ENCODE measurements around the gene KRTAP10-7.
A peak's percentile ranks its signal among the peaks of the same experiment; 100 is the strongest.
"Not testable (repeated sequence)": the region's sequence is repeated elsewhere in the genome, so short reads cannot be mapped to it uniquely, and the experiment has no call there.

Gene KRTAP10-7, protein sequence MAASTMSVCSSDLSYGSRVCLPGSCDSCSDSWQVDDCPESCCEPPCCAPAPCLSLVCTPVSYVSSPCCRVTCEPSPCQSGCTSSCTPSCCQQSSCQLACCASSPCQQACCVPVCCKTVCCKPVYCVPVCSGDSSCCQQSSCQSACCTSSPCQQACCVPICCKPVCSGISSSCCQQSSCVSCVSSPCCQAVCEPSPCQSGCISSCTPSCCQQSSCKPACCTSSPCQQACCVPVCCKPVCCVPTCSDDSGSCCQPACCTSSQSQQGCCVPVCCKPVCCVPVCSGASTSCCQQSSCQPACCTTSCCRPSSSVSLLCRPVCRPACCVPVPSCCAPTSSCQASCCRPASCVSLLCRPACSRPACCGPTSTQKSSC

DNA sequence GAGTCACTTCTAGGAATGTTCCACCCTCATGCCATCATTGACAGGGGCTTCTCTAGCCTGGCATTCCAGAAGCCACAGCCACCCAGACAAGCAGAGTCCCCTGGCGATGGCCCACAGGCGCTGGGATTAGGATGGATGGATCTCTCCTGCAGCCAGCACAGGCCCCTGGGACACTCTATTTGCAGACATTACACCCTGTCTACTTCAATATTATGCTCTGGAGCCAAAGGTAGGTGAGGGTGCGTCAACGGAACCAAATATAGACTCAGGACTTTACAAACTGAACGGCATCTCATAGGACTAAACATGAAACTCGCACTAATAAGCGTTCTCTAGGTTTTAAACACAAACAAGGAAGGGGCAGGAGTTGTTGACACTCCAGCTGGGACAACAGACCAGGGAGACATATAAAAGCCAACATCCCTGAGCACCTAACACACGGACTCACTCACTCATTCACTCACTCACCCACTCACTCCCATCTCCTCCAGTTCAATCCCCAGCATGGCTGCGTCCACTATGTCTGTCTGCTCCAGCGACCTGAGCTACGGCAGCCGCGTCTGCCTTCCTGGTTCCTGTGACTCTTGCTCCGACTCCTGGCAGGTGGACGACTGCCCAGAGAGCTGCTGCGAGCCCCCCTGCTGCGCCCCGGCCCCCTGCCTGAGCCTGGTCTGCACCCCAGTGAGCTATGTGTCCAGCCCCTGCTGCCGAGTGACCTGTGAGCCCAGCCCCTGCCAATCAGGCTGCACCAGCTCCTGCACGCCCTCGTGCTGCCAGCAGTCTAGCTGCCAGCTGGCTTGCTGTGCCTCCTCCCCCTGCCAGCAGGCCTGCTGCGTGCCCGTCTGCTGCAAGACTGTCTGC, at the start of gene KRTAP10-7:
Gene KRTAP10-7, plus strand, starts transcription at position 480 of the 861 bp plus-strand sequence. Its CDS starts 25 bp downstream, at position 505.
- DNase-seq: not testable (repeated sequence)

DNA sequence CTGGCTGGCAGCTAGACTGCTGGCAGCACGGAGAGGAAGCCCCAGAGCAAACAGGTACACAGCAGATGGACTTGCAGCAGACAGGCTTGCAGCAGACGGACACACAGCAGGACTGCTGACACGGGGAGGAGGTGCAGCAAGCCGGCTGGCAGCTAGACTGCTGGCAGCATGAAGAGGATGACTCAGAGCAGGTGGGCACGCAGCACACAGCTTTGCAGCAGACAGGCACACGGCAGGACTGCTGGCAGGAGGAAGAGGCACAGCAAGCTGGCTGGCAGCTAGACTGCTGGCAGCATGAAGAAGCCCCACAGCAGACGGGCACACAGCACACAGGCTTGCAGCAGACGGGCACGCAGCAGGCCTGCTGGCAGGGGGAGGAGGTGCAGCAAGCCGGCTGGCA, 49.6 kb upstream of the KRTAP10-7 start:
- no peak for DNase-seq

DNA sequence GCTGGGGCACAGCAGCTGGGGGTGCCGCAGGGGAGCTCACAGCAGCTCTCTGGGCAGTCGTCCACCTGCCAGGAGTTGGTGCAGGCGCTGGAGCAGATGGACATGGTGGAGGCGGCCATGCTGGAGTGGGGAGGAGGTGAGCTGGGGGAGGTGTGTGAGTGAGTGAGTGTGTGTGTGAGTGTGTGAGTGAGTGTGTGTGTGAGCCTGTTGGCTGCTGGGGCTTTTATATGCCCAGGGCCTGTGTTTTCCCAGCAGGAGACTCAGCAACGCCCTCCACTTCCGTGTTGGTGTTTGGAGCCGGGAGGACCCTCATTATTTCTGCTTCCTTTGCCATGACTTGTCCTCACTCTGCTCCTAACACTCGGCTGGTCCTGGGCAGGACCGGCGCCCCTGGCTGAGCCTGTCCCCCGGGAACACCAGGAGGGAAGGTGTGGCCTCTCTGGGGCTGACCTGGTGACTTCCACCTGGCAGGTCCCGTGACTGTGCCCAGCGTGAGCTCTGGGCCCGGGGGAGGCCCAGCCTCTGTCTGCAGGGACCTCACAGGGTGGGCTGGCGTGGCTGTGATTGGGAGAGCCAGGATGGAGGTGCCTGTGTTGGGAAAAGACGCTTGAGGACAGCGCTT, 48.9 kb upstream of the KRTAP10-7 start, which contains the start of gene KRTAP10-2:
Gene KRTAP10-2, minus strand, starts transcription at position 166 of the 622 bp plus-strand sequence. Its CDS starts 47 bp downstream, at position 119.
- peak in 1 of 2 experiments; percentile 26 for DNase-seq

DNA sequence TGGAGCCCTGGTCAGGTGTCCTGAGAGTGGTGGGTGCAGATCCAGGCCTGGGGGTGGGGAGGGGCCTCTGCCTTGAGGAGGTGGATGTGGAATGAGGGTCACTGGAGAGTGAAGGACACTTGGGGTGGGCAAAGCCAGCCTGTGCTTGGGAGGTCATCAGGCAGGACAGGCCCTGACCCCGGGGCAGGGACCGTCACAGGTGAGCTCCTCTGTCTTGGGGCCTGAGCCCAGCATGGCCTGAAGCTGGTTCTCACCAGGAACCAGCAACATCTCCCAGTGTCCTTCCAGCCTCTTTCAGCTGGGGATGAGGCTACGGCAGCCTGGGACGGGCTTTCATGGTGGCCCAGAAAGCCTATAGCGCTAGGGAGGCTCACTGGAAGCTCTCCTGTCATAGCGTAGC, 48.3 kb upstream of the KRTAP10-7 start:
- no peak for DNase-seq

DNA sequence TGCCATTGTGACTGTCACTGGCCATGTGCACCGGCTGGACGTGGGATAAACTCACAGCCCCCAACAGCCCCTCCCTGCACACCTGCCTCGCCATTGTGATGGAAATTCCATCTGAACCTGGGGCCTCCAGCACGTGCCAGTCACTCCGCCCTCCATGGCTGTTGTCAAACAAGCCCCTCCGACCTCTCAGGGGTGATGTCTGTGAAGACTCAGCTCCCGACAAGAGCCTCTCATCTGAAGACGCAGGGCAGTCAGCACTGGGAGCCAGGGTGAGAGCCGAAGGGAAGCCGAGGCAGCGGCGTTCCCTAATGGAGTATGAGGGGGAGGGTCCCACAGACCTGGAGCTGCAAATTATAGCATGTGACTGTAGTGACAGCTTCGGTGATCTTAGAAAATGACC, 47.7 kb upstream of the KRTAP10-7 start:
- DNase-seq: no peak

DNA sequence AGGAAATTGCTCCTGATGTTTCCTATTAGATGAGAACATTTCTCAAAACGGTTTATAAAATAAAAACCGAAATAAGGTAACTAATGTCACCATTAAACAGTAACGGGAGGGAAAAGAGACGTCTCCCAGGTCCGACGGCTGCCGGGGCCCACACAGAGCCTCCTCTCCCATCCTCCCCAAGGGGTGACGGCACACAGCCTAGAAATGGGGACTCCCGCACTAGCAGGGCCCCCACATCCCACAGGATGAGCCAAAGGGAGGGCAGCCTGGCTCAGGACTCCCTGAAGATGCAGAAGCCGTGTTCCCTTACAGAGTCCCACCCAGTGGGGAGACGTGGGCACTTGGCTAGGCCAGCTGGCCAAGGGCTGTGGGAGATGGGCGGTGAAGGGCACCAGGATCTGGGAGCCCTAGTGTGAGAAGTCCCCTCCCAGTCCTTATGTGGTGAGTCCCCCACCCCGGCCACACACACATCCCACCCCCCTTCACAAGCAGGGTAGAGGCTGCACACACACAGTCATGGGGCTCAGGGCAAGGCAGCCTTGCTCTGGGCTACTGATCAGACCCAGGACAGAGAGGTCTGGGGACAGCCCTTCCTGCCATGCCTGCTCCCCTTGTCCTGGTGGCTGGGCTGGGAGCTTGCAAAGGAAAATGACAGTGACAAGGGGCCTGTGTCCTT, 45.1 kb upstream of the KRTAP10-7 start:
- no peak for DNase-seq

DNA sequence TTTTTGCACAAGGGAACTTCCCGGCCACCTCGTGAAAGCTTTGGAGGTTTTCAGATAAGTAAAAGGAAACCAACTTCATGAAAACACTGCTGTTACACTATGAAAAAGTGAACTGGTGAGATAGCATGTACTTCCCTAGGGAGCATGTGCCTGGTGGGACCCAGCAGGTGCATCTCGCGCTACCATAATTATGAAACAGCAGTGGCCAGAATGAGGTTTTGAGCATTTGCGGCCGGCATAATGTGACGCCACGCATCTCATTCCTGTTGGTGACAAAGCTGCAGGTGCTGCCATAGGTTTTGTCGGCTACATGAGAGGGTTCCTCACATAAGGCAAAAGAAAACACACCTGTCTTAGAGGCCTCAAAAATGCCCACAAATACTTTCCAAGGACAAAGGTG, 43.5 kb upstream of the KRTAP10-7 start:
- DNase-seq: no peak

DNA sequence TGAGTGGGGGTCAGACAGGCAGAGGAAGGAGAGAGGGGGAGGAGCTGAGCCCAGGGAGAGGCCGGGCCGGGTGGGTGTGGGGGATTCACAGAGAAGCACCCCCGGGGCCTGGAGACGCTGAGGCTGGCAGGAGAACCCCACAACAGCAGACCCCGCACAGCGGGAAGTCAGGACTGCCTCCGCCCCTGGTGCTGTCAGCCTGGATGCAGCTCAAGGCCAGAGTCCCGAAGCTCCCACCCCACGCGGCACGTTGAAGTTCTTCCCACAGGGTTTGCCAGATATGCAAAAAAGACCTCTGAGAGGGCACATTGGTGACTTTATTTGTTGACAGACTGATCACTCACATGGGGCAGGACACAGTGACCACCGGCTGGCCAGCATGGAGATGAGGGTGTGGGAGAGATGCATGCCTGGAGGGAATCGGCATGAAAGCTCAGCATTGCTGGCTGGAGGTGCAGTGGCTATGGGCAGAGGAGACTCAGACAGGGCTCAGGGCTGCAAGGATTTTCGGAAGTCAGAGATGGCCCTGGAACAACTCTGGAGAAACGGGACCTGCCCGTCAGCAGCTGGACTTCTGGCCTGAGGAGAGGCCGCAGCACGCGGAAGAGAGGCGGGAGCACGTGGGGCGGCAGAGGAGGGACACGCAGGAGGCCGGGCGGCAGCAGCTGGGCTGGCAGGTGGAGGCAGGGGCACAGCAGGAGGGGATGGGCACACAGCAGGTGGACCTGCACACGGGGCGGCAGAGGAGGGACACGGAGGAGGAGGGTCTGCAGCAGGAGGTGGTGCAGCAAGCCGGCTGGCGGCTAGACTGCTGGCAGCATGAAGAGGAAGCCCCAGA, 42.7 kb upstream of the KRTAP10-7 start:
- DNase-seq: no peak

DNA sequence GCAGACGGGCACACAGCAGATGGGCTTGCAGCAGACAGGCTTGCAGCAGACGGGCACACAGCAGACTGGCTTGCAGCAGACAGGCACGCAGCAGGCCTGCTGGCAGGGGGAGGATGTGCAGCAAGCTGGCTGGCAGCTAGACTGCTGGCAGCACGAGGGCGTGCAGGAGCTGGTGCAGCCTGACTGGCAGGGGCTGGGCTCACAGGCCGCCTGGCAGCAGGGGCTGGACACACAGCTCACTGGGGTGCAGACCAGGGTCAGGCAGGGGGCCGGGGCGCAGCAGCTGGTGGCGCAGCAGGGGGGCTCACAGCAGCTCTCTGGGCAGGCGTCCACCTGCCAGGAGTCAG, 42.1 kb upstream of the KRTAP10-7 start:
- DNase-seq: peak in 1 of 2 experiments; percentile 8

DNA sequence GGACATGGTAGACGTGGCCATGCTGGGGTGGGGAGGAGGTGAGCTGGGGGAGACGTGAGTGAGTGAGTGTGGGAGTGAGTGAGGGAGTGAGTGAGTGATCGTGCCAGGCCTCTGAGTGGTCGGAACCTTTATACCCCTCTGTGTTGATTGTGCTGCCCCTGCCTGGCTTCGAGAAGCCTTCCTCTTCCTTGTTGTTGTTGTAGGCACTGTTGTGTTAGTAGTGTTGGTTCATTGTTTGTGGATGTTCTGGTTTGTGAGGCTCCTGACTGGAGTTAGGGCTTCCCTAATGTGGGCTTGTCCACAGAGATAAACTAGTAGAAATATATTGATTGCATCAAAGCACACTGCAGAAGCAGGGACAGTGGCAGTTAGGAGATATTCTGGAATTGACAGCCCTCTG, 41.7 kb upstream of the KRTAP10-7 start, which contains the start of gene KRTAP10-3:
Gene KRTAP10-3, minus strand, starts transcription at position 101 of the 400 bp plus-strand sequence. Its CDS starts 80 bp downstream, at position 21.
- no peak for DNase-seq

DNA sequence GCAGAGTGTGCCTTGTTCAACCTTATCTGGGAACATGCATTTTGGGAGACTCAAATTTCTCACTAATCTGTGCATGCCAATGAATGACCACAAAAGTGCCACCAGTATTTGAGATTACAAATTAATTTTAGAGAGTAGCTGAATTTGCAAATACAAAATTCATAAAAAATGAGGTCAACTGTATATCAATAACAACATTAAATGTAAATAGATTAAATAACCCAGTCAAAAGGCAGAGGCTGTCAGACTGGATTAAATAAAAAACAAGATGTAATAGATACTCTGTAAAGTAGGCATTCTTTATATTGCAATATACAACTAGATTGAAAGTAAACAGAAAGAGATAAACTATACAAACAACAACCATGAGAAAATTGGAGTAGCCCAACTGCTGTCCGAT, 36.3 kb upstream of the KRTAP10-7 start:
- no peak for DNase-seq

DNA sequence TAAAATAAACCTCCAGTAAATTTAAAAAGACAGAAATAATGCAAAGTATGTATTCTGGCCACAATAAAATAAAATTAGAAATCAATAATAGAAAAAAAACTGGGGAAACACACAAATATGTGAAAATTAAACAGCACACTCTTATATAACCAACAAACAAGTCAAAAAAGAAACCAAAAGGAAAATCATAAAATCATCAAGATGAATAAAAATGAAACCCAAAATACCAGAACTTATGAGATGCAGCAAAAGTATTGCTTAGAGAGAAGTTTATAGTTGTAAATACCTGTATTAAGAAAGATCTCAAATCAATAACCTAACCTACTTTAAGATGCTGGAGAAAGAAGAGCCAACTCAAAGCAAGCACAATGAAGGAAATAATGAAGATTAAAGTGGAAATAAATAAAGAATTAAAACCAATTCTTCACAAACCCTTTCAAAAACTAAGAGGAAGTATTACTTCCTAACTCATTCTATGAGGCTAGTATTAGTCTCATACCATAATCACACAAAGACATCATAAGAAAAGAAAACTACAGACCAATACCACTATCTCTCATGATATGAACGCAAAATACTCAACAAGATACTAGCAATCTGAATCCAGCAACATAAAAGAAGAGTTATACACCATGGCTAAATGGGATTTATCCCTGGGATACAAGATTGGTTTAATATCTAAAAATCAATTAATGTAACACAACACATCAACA, 35.4 kb upstream of the KRTAP10-7 start:
- no peak for DNase-seq

DNA sequence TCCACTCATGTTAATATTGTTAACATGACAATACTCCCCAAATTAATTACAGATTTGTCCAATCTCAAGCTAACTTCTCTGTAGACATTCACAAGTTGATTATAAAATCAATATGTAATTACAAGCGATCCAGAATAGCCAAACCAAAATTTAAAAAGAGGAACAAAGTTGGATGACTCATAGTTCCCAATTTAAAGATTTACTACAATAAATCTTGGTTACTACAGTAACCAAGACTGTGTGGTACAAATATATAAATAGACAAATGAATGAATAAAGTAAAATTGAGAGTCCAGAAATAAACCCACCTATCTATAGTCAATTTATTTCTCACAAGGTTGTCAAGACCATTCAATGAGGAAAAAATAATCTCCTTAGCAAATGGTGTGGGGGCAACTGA, 34.0 kb upstream of the KRTAP10-7 start:
- DNase-seq: no peak

DNA sequence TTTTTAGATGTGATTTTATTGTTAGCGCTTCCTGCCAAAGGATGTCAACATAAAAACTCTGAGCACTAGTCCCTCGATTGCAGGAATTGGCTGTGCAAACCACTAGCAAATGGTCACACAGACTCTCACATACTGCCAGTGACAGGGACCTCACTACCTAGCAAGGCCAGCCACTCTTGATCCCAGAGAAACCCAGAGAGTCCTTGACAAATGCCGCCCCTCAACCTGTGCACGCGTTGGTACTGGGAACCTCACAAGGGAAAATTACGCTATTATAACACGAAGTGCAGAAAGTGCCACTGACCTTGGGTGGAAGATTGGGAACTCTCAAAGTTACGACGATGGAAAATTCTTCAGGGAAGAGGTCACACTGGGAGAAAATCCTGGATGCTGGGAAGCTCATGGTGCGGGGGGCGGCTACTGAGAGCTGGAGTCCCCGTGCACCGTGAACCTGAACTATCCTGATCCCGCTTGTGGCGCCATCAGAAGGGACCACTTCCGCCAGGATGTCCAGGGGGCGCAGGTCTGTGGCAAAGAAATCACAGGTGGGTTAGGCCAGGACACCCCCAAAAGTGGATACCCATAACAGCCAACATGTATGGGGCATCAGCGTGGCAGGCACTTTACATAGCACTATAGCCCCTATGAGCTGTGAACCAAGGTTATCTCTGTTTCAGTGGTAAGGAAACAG, 32.8 kb upstream of the KRTAP10-7 start:
- no peak for DNase-seq

DNA sequence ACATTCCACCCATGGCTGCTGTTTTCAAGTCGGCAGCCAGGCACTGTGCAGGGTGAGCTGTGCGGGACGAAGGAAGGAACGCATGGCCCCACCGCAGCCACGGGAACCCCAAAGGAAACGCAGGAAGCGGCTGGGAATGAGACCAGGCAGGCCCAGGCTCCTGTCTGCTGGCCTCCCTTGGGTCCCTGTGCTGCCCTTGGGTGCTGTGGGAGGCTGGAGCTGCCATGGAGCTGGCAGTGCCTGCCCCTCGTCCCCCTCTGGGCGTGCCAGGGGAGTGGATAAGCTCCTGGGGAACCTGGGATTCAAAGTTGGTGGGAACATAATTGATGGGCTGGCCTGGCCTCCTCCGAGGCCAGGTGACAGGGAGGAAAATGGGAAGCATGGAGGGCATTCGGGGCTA, 32.1 kb upstream of the KRTAP10-7 start:
- no peak for DNase-seq

DNA sequence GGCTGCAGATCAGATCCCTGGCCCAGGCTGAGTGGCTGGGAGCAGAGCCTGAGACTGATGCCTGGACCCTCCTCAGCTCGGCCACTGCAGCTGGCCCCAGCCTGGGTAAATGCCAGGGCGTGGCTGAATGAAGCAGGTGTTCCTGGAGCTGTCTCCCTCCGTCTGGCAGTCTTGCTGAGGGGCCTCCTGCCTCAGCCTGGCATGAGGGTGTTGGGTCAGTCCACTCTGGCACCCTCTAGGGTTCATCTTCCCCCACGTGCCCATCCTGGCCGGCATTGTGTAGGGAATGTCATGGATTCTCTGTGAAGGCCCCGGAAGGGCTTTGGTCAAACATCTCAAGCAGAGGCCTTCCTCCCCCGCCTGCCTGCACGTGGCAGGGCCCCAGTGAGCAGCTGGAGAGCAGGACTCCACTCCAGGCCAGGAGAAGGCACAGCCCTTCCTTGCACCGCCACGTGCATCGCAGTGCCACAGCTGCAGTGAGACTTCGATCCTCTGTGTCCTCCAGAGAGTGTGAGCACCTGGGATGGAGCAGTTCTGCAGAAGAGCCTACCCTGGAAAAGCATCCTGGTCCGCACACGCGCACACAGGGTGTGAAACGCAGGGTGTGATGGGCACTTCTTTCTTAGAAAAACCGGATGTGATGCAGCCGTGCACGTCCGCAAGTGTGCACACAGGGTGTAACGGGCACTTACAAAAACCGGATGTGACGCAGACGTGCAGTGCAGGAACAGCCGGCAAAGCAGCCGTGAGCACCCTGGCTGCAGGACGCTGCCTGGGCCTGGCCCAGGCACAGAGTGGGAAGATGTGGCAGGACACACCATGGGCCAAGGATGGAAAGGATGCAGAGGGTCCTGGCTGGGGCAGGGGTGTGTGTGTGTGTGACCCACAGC, 31.5 kb upstream of the KRTAP10-7 start:
- DNase-seq: peak in 1 of 2 experiments; percentile 66

DNA sequence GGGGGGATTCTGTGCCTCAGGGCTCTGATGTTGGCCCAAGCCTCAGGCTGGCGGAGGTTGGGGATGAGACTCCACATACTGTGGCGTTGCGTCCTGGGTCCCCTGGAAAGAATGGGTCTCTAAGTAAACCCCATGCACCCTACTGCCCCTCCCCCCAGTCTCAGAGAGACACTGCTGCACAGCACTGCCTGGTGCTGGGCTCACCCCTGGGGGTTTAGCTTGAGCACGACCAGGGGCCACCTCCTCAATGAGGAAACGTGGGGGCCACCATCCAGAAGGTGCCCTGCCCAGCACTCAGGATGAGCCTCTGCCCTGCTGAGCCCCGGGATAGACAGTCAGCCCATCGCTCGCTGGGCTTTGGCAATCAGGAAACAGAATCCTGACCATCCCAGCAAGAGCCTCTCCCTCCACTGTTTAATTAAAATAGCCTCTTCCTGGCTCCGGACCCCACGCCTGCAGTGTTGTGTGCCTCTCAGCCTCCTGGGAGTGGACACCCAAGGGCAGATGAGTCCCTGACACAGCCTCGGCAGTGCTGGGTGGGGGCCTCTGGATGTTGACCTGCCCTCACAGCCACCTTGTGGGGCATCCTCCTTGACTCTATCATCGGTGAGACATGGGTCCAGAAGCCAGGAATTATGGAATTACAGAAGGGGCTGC, 30.4 kb upstream of the KRTAP10-7 start:
- DNase-seq: no peak

DNA sequence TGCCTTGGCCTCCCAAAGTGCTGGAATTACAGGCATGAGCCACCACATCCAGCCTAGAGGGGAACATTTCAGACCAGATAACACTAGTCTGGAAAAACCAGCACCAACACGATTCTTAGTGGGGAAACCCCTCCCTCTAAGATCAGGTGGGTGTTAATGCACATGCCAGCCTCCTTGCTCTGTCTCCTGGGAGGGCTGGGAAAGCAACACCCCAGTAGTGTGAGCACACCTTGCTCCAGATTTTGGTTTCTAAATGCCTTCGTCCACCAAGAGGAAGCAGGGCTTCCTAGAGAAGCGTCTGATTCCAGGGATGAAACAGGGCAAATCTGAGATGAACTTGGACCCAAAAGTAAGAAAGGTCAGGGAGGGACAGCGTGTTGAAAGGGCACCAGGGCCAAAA, 29.1 kb upstream of the KRTAP10-7 start:
- no peak for DNase-seq

Measured in NCI-H524 (cell line).